Measurements from ENCODE around the gene MEF2C.

The MEF2C gene

GRCh38 chr5:88826646-88827585, 56.1 kb downstream of the MEF2C start:
- no peak for DNase-seq

- no peak for DNase-seq
These were observed 57.2 kb downstream of the MEF2C start for GRCh38 chr5:88825584-88826315.

GRCh38 chr5:88824892-88825583, 57.9 kb downstream of the MEF2C start:
- DNase-seq, result no peak

GRCh38 chr5:88824141-88824540, 58.8 kb downstream of the MEF2C start:
- no peak for DNase-seq

- DNase-seq, result no peak
These were observed 59.8 kb downstream of the MEF2C start for GRCh38 chr5:88823201-88823600.

GRCh38 chr5:88821161-88821560, 61.8 kb downstream of the MEF2C start:
- no peak for DNase-seq

- no peak for DNase-seq
These were observed 62.4 kb downstream of the MEF2C start for GRCh38 chr5:88820581-88820980.

- DNase-seq, result no peak
These were observed 63.5 kb downstream of the MEF2C start for GRCh38 chr5:88819301-88819999.

- DNase-seq, result no peak
These were observed 64.7 kb downstream of the MEF2C start for GRCh38 chr5:88818296-88818695.

- DNase-seq, result no peak
These were observed 66.8 kb downstream of the MEF2C start for GRCh38 chr5:88816195-88816594.

- no peak for DNase-seq
These were observed 67.8 kb downstream of the MEF2C start for GRCh38 chr5:88815050-88815789.

GRCh38 chr5:88813805-88814575, 69.0 kb downstream of the MEF2C start:
- no peak for DNase-seq

- DNase-seq, result no peak
These were observed 69.7 kb downstream of the MEF2C start for GRCh38 chr5:88813244-88813643.

- DNase-seq, result no peak
These were observed 74.8 kb downstream of the MEF2C start for GRCh38 chr5:88808153-88808552.

GRCh38 chr5:88807327-88807726, 75.7 kb downstream of the MEF2C start:
- DNase-seq, result no peak

GRCh38 chr5:88806338-88806737, 76.6 kb downstream of the MEF2C start:
- no peak for DNase-seq

- no peak for DNase-seq
These were observed 77.7 kb downstream of the MEF2C start for GRCh38 chr5:88805151-88805784.

GRCh38 chr5:88804444-88804843, 78.5 kb downstream of the MEF2C start:
- DNase-seq, result no peak

GRCh38 chr5:88803309-88803708, 79.7 kb downstream of the MEF2C start:
- no peak for DNase-seq

- DNase-seq, result no peak
These were observed 82.9 kb downstream of the MEF2C start for GRCh38 chr5:88799938-88800535.
